Natural killer cell treated with Interleukin-12 subunit alpha and Interleukin-12 subunit beta and Interleukin-15 and Interleukin-18, amount 100 ng/mL, for 72 hours (primary cell): ENCODE data around the gene TGFBR3L. TPM values are rescaled to one million over a fixed set of nuclear protein-coding genes. Genes with fewer than 3 reads are reported as not detected.
A peak's percentile ranks its signal among the peaks of the same experiment; 100 is the strongest.

Source experiments
- ATAC-seq, 2 donors: fragments of 150-1000 bp; cut with Tn5 transposase in 1 of 2; sonication (Bioruptor Pico), chemical (Tn5 transposase) in 1 of 2; 2 replicates each; pipeline ENCODE4 v1.10.0; 2021
- DNase-seq: peaks from one replicate; pipeline ENCODE4 v3.0.0; 2022; ENCODE audit warnings: low spot score
- H3K27ac Mint-ChIP-seq, 2 donors: 1 replicate in 1 of 2; 2 replicates in 1 of 2; pipeline ENCODE4 v1.8.0; 2022; ENCODE audit warnings: mixed read lengths in 2 of 2, mild to moderate bottlenecking in 1 of 2, moderate library complexity in 1 of 2
- H3K27me3 Mint-ChIP-seq, 2 donors: 1 replicate in 1 of 2; 2 replicates in 1 of 2; pipeline ENCODE4 v1.8.0; 2022; ENCODE audit warnings: mixed read lengths in 2 of 2
- H3K36me3 Mint-ChIP-seq: one replicate; pipeline ENCODE4 v1.8.0; 2022; ENCODE audit warnings: mixed read lengths
- H3K4me1 Mint-ChIP-seq, 2 donors: 1 replicate in 1 of 2; 2 replicates in 1 of 2; pipeline ENCODE4 v1.8.0; 2022; ENCODE audit warnings: low read depth in 2 of 2, mixed read lengths in 2 of 2, mild to moderate bottlenecking in 1 of 2
- H3K4me3 Mint-ChIP-seq: one replicate; pipeline ENCODE4 v1.8.0; 2022; ENCODE audit warnings: mixed read lengths
- H3K9me3 Mint-ChIP-seq: 2 replicates; pipeline ENCODE4 v1.8.0; 2022; ENCODE audit warnings: mixed read lengths
- total RNA-seq, 2 donors: library from RNA; stranded (reverse); gene quantifications; one replicate each; pipeline ENCODE4 v1.2.3, GENCODE V29; 2022

The TGFBR3L gene
- total RNA-seq, 2 donors from 2014 or later = 4.7 to 5.6 TPM

DNA sequence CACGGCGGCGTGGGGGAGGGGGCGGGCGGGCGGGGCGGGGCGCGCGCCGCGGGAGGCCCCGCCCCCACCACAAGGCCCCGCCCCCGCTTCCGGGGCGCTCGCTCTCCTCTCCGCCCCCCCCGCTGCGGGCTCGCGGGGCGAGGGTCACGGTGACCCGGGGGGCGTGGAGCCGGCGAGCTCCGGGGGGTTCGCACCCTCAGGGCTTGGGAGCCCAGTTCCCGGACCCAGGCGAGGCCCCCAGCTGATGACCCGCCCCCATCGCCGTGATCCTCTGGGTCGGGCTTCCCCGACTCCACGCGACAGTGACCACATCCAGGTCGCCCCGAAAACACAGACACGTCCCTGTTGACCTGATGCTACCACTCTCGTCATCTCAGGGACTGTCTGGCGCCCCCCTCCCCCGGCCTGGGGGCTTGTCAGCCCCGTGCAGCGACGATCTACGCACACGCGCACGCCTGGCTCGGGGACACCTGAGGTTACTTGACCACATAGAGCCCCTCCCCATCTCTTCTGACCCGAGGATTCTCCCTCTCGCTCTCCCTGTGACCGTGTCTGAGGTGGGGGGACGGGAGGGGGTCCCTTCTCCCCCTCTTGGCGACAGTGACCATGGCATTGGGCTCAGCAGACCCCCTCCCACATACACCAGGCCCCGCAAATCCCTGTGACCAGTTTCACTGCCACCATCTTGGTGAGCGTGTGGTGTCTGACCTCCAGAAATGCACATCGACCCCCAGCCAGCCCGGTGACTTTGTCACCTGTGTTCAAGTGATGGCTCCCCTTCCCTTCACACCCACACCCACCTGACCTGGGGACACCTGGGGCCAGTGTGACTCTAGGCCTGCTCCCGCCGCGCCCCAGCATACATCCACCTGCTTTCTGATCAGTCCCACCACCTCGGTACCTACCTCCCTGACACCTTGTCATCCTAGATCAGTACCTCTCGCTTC, 10.3 kb upstream of the TGFBR3L start:
- DNase-seq (peak; percentile 84), ATAC-seq (peak; percentile 70 to 80)
- H3K9me3 Mint-ChIP-seq = no peaks in the 10 kb centered on the region
- H3K4me1 Mint-ChIP-seq = peaks cover 25 to 38% of the 10 kb centered on the region in 2 donors
- H3K36me3 Mint-ChIP-seq = no peaks in the 10 kb centered on the region
- H3K27ac Mint-ChIP-seq = peak overlapping the region; percentile 87 to 96
- H3K4me3 Mint-ChIP-seq = peak overlapping the region; percentile 94
- no peaks in the 10 kb centered on the region for H3K27me3 Mint-ChIP-seq

DNA sequence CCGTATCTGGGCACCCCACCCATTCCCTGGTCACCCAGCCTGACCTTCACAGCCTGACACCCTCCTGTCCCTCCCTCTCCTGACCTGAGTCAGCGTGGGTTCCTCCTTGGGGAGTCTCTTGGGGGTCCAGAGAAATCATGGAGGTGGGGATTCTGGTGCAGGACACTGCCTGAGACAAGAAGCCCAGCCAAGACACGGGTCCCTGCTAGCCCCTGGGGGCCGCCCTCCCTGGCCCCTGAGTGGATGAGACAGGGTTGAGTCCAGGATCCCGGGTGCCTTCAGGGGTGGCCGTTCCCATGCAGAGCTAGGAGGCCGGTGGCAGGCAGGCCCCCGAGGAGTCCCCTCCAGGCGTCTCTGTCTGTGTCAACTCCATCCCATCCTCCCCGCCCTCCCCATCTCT, 9.4 kb upstream of the TGFBR3L start:
- no peaks in the 10 kb centered on the region for H3K9me3 Mint-ChIP-seq
- H3K36me3 Mint-ChIP-seq = no peaks in the 10 kb centered on the region
- peak overlapping the region; percentile 87 to 96 for H3K27ac Mint-ChIP-seq
- H3K4me1 Mint-ChIP-seq = peaks cover 25 to 38% of the 10 kb centered on the region in 2 donors
- no peaks in the 10 kb centered on the region for H3K27me3 Mint-ChIP-seq
- H3K4me3 Mint-ChIP-seq = peak overlapping the region; percentile 94
- no peak for ATAC-seq
- DNase-seq = no peak

DNA sequence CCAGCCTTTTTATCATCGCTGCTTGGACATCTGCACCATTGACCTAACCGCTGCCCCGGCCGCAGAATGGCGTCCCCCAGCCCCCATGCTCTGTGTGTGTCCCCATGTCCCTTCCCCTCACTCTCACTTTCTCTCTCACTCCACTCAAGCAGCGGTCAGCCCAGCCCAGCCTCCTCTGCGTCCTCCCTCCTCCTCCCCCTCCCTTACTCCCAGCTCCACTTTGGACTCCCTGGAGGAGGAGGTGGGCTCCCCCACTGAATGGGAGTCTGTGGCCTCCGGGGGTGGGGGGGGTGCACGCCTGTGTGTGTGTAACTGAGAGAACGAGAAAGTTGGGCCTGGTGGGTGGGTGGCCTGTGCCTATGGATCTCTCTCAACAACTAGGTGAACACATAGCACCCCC, 8.8 kb upstream of the TGFBR3L start:
- ATAC-seq = no peak
- no peaks in the 10 kb centered on the region for H3K36me3 Mint-ChIP-seq

DNA sequence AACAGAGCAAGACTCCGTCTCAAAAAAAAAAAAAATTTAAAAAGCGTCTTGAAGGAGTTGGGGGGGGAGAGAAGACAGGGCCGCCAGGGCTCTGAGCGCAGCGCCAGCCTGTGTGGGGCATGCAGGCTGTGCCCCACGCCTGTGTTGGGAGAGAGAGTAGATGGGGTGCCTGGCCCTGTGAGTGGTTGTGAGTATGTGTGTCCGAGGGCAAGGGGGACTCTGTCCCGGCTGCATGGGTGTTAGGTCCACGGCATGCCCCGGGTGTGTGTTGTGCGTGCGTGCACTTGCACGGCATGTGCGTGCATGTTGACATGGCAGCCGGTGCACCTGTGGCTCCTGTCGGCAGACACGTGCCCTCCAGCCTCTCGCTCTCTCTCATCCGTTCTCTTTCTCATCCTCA, 7.5 kb upstream of the TGFBR3L start:
- Mint-ChIP-seq H3K36me3 (no peaks in the 10 kb centered on the region), H3K4me3 (no peak overlapping the region), H3K27me3 (no peaks in the 10 kb centered on the region), H3K4me1 (peaks cover 25 to 38% of the 10 kb centered on the region in 2 donors), H3K27ac (no peak overlapping the region), H3K9me3 (no peaks in the 10 kb centered on the region)
- no peak for DNase-seq
- no peak for ATAC-seq

More for the DNA sequence above, 8.8 kb upstream of the TGFBR3L start:
- no peaks in the 10 kb centered on the region for H3K27me3 Mint-ChIP-seq
- peak overlapping the region; percentile 87 to 96 for H3K27ac Mint-ChIP-seq
- no peak for DNase-seq
- H3K9me3 Mint-ChIP-seq = no peaks in the 10 kb centered on the region
- H3K4me1 Mint-ChIP-seq = peaks cover 25 to 38% of the 10 kb centered on the region in 2 donors
- H3K4me3 Mint-ChIP-seq = peak overlapping the region; percentile 94

DNA sequence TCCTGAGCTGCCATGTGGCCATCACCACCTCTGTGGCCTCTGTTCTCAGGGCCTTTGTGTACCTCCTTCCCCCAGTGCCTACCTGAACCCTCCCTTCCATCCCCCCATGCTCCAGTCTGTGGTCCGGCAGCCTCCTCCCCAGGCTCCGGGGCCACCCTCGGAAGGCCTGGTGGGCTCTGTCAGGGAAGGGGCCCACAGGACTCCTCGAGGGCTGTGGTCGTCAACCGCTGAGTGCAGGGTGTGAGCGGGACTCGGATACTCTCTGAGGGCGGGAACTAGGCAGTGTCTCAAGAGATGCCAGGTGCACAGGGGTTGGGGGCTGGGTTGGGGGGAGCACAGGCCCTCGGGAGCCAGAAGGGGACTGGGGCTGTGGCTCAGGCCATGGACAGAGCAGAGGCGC, 7.1 kb upstream of the TGFBR3L start:
- Mint-ChIP-seq H3K4me3 (no peak overlapping the region), H3K4me1 (peaks cover 25 to 36% of the 10 kb centered on the region in 2 donors), H3K9me3 (no peaks in the 10 kb centered on the region), H3K27me3 (no peaks in the 10 kb centered on the region), H3K27ac (no peak overlapping the region), H3K36me3 (no peaks in the 10 kb centered on the region)
- DNase-seq = no peak
- ATAC-seq = no peak

DNA sequence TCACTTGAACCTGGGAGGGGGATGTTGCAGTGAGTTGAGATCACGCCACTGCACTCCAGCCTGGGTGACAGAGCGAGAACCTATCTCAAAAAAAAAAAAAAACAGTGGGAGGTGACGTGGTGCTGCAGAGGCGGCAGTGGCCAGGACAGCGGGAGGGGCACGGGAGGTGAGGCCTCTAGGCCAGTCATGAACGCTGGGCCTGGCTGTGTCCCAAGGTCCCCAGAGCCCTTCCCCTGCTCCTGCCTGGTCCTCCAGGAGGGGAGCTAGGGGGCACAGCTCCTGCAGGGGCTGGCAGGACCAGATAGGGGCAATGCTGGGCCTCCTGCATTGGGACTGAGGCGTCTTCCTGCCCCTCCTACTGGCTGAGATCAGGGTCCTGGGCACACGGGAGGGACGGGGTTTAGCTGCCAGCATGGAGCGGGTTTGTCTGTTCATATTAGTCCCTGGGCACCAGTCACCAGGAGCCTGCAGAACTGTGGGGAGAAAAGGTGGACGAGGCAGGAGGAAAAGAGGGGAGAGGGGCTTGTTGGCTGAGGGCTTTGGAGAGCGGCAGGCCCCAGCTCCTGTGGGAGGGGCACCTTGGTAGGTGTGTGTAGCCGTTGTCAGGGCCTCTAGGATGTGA, 6.4 kb upstream of the TGFBR3L start:
- ATAC-seq (no peak), DNase-seq (no peak)
- no peak overlapping the region for H3K4me3 Mint-ChIP-seq
- H3K9me3 Mint-ChIP-seq = no peaks in the 10 kb centered on the region
- H3K36me3 Mint-ChIP-seq = no peaks in the 10 kb centered on the region
- H3K27me3 Mint-ChIP-seq = no peaks in the 10 kb centered on the region
- no peak overlapping the region for H3K27ac Mint-ChIP-seq
- peaks cover 22 to 35% of the 10 kb centered on the region in 2 donors for H3K4me1 Mint-ChIP-seq

DNA sequence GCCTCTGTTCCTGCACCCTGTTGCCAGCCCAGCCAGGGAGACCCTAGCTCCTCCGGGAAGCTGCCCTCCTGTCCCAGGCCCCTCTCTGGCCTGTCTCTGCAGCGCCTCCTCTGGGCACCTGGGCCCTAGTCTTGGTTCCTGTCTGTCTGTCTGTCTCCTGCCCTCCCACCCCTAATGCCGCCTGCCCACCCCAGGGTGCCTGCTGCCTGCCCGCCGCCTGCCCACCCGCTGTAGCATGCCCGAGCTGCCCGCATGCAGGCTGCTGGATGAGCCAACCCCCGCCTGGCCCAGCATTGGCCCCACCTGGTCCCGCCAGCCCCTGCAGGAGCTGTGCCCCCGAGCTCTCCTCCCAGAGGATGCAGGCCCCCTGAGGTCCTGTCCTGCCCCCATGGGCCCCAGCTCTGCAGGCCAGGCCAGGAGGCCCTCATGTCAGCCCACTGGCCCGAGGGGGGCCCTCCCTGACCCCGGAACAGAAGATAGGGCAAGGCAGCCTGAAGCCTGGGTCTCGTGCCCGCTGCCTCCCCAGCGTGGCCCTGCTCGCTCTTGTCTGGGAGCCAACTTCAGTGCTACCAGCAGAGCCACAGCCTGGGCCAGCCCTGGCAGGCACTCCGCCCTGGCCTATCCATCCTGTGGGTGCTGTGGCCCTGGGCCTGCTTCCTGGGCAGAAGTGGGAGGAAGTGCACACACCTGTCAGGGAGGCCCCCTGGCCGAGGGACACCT, 5.7 kb upstream of the TGFBR3L start:
- DNase-seq (no peak), ATAC-seq (no peak)
- Mint-ChIP-seq H3K27ac (no peak overlapping the region), H3K4me3 (no peak overlapping the region), H3K27me3 (no peaks in the 10 kb centered on the region), H3K9me3 (no peaks in the 10 kb centered on the region), H3K4me1 (peaks cover 17 to 31% of the 10 kb centered on the region in 2 donors), H3K36me3 (no peaks in the 10 kb centered on the region)

DNA sequence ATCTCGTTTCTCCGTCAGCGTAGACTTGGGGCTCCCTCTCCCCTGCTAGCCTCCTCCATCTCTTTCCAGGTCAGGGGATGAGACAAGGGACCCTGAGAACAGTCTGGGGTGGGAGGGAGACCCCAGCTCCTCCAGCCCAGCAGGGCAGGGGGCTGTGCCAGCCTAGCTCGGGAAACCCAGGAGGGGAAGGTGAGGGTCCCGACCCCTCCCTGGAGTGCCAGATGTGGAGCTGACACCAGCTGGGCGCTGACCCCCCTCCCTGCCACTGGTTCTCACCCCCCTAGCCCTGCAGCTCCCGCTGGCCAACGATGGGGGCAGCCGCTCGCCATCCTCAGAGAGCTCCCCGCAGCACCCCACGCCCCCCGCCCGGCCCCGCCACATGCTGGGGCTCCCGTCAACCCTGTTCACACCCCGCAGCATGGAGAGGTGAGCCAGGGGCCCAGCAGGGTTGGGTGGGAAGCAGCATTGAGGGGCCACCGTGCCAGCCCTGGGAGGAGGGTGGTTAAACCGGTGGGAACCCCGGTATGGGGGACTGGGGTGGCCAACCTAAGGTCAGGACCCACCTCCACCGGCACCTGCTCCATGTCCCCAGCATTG, 5.1 kb upstream of the TGFBR3L start:
- no peak for DNase-seq
- Mint-ChIP-seq H3K9me3 (no peaks in the 10 kb centered on the region), H3K36me3 (no peaks in the 10 kb centered on the region), H3K27ac (no peak overlapping the region), H3K4me1 (peaks cover 15 to 29% of the 10 kb centered on the region in 2 donors), H3K27me3 (no peaks in the 10 kb centered on the region), H3K4me3 (no peak overlapping the region)
- ATAC-seq = no peak

DNA sequence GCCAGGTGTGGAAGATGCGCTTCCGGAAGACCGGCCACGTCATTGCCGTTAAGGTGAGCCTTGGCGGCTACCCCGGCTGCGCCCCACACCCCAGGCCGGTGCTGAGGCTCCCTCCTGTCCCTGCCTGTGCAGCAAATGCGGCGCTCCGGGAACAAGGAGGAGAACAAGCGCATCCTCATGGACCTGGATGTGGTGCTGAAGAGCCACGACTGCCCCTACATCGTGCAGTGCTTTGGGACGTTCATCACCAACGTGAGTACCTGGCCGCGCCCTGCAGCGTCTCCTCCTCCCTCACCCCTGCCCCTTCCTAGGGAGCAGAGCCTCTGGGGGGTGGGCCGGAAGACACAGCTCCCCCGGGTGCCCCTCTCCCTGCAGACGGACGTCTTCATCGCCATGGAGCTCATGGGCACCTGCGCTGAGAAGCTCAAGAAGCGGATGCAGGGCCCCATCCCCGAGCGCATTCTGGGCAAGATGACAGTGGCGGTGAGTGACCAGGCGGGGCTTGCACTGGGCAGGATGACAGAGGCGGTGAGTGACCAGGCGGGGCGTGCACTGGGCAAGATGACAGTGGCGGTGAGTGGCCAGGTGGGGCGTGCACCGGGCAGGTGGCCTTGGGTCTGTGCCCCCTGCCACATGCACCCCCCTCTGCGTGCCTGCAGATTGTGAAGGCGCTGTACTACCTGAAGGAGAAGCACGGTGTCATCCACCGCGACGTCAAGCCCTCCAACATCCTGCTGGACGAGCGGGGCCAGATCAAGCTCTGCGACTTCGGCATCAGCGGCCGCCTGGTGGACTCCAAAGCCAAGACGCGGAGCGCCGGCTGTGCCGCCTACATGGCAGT, 4.1 kb upstream of the TGFBR3L start:
- no peak overlapping the region for H3K27ac Mint-ChIP-seq

DNA sequence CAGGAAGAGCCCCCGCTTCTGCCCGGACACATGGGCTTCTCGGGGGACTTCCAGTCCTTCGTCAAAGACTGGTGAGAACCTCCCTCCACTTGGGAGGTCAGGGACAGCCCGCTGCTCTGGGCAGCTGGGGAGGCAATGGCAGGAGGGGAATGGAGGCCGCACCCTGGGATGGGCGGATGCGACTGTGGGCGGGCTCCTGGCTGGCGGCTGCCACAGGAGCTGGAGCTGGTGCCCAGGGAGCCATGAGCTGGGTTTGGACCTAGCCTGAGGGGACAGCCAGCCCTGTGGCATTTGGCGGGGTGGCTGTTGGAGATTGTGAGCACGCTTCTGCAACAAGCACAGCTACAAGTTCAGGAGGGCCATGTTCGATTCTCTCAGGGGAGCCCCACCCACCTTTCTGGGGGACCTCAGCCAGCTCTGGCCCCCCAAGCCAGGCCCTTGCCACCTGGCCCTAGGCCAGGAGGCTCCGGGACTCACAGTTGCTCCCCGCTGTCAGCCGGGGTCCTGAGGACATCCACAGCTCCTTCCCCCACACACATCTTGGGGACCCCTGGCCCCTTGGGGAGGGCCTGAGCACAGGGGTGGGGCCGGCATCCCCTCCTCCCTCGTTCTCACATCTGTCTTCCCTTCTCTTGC, 3.0 kb upstream of the TGFBR3L start:
- no peak for DNase-seq
- Mint-ChIP-seq H3K4me1 (peaks cover 0 to 17% of the 10 kb centered on the region in 2 donors), H3K27me3 (no peaks in the 10 kb centered on the region), H3K27ac (no peak overlapping the region), H3K4me3 (no peak overlapping the region), H3K36me3 (no peaks in the 10 kb centered on the region), H3K9me3 (no peaks in the 10 kb centered on the region)
- ATAC-seq = no peak

More for the DNA sequence above, 4.1 kb upstream of the TGFBR3L start:
- Mint-ChIP-seq H3K9me3 (no peaks in the 10 kb centered on the region), H3K4me3 (no peak overlapping the region), H3K27me3 (no peaks in the 10 kb centered on the region), H3K36me3 (no peaks in the 10 kb centered on the region), H3K4me1 (peaks cover 5 to 23% of the 10 kb centered on the region in 2 donors)
- DNase-seq (no peak), ATAC-seq (no peak)

DNA sequence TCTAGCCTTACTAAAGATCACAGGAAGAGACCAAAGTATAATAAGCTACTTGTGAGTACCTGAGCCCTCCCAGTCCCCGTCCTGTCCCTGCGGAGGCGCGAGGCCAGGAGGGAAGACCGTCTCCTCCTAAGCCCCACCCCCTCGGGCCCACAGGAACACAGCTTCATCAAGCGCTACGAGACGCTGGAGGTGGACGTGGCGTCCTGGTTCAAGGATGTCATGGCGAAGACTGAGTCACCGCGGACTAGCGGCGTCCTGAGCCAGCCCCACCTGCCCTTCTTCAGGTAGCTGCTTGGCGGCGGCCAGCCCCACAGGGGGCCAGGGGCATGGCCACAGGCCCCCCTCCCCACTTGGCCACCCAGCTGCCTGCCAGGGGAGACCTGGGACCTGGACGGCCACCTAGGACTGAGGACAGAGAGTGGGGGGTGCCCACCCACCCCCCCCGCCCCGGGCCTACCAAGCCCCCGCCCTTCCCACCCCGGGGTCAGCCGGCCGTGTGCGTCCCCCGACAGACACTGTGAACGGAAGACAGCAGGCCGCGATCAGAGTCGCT, 2.4 kb upstream of the TGFBR3L start:
- Mint-ChIP-seq H3K4me1 (peaks cover 0 to 14% of the 10 kb centered on the region in 2 donors), H3K27me3 (no peaks in the 10 kb centered on the region), H3K9me3 (no peaks in the 10 kb centered on the region), H3K4me3 (no peak overlapping the region), H3K36me3 (no peaks in the 10 kb centered on the region), H3K27ac (no peak overlapping the region)
- DNase-seq (no peak), ATAC-seq (no peak)
